Measurements from ENCODE around the gene UVRAG. TPM values are rescaled to one million over a fixed set of nuclear protein-coding genes. Genes with fewer than 3 reads are reported as not detected.
"Not testable (repeated sequence)": the region's sequence is repeated elsewhere in the genome, so short reads cannot be mapped to it uniquely, and the experiment has no call there.

UVRAG gene
- total RNA-seq, 1 donor from 2014 or later, result 14.7 TPM

DNA sequence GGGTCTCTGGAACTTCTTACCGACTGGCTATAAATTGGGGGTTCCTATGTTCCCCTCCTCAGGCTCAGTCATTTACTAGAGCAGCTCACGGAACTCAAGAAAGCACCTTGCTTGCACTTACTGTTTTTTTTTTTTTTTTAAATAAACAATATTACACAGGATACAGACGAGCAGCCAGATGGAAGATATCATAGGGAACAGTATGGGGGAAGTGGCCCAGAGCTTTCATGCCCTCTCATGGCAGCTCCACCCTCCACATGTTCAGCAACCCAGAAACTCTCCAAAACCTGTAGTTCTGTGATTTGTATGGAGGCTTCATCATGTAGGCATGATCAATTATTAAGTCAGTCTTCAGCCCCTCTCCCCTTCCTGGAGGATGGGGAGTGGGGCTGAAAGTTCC lies 7.5 kb downstream of the UVRAG start:
- ATAC-seq (ENCODE audit: poor library complexity) (no peak), DNase-seq (no peak)
- intact Hi-C loops (cut with DNase I), result no loop called here

DNA sequence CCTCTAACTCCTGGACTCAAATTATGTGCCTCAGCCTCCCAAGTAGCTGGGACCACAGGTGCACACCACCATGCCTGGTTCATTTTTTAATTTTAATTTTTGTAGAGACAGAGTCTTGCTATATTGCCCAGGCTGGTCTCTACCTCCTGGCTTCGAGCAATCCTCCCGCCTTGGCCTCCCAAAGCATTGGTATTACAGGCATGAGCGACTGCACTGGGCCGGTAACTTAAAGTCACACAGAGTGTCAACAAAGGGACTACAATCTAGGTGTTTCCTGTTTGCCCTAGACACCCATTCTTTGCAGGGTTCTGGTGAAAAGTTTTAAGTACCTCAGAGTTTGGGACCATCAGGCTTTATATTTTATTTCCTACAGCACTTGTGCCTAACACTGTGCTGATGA lies 8.4 kb downstream of the UVRAG start:
- intact Hi-C loops (cut with DNase I), result no loop called here
- DNase-seq, result no peak
- ATAC-seq (ENCODE audit: poor library complexity), result no peak

DNA sequence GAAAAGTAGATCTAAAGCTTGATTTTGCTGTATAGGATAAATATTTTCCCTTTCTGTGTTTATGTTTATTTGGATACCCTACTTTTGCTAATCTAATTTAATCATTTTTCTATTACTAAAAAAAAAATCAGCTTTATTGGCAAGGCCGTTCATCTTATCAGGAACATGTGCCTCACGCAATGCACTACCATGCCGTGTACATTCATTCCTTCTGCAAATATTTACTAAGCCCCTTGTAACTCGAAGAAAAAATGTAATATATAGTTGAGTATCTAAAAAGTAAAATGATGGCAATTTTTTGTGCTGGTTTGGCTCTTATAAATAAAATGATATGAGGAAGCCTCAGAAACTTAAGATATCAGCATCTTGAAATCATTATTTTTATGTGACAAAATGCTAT lies 8.9 kb downstream of the UVRAG start:
- no peak for ATAC-seq (ENCODE audit: poor library complexity)
- DNase-seq, result no peak
- intact Hi-C loops (cut with DNase I), result no loop called here

DNA sequence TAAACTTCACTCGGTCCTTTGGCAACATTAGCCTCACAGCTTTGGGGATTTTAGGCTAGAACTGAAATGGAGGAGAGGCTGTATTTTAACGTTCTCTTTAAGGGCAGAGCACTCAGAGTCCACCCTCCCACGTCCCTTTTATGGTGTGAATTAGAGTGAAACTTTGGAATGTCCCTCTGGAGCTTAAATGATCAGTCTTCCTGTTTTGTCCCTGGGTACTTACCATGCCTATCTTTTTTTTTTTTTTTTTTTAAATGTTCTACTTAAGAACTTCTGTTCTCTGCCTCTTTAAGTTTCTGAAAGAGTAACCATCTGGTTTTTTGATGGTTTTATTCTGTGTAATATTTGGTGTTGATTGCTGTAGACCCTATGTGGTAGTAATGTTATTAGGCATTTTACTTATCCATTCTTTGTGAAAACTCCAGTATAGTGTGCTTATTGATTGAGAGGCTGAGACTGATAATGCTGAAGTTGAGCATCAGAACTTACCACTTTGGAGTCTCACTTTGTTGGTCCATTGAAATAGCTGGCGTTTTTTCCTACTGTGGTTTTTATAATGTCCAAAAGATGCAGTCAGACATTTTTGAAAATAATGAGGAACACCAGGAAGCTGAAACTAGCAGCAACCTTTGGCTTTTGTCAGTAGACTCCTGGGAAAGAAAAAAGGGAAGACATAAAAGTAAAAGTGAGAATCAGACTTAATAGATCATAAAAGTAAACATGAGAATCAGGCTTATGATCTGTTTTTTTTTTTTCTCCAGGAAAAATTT lies 11.6 kb downstream of the UVRAG start:
- intact Hi-C loops (cut with DNase I), result no loop called here
- DNase-seq (no peak), ATAC-seq (ENCODE audit: poor library complexity) (peak; percentile 87)

DNA sequence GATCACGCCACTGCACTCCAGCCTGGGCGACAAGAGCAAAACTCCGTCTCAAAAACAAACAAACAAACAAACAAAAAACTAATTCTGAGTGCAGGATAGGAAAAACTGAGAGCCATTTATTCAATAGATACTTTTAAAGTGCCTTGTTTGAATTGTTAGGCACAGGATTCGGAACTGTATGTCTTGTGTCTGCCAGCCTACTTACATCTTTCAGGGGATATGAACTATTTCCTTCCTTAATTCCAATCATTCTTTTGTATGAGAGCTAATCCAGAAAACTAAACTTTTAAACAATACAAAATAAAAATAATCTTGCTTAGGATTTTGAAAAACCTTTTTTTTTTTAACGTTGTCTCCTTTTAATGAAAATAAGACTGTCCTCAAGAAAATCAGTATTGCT lies 12.6 kb downstream of the UVRAG start:
- ATAC-seq (ENCODE audit: poor library complexity) (no peak), DNase-seq (no peak)
- intact Hi-C loops (cut with DNase I), result no loop called here

DNA sequence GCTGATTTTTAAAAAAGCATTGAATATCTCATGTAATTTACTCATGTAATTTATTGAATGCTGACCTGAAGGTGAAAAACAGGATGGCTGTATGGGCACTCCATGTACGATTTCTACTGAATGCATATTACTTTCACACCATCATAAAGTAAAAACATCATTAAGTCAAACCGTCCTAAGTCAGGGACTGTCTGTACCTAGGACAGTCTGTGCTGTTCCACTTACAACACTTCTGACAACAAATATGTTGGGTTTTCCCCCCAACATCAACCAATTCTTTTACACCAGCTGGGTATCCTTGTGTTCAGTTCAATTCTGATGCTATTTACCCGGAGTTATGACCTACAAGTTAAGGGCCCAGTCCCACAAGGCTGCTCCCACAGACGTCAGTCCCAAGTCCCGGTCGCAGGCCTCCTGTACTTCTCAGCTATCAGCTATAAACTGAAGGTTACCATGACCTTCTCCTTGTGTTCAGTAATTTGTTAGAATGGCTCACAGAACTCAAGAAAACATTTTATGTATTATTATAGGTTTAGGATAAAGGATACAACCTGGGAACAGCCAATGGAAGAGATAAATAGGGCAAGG lies 17.0 kb downstream of the UVRAG start:
- DNase-seq (no peak), ATAC-seq (ENCODE audit: poor library complexity) (no peak)
- intact Hi-C loops (cut with DNase I), result no loop called here

DNA sequence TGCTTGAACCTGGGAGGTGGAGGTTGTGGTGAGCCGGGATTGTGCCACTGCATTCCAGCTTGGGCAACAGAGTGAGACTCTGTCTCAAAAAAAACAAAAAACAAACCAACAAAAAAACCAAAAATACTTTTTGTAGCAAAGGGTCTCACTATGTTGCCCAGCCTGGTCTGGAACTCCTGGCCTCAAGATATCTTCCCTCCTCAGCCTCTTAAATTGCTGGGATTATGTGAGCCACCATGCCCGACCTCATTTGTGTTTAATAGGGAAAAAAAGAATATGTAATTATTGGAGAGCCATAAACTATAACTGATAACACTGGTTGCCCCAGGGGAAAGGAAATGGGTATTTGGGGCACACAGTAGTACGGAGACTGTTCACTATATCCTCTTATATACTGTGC lies 19.7 kb downstream of the UVRAG start:
- intact Hi-C loops (cut with DNase I), result no loop called here
- DNase-seq, result no peak
- ATAC-seq (ENCODE audit: poor library complexity), result no peak

DNA sequence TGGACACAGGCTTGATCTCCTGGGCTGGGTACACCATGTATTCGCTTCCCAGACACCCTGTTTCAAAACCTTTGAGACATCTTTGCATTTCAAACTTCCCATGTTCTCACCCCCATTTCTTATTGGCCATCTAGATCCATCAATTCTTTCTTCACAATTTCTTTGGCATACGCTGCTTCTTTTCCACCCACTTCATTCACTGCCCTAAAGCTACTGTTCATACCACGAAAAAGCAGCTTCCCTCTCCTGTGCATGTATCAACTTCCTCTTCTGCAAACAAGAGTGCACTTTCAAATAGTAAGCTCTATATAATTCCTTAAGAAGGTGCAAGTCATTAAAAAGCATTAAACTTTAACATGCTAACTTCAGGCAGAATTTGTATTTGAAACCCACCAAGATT lies 21.4 kb downstream of the UVRAG start:
- peak; percentile 34 for ATAC-seq (ENCODE audit: poor library complexity)
- no peak for DNase-seq
- intact Hi-C loops (cut with DNase I), result no loop called here

DNA sequence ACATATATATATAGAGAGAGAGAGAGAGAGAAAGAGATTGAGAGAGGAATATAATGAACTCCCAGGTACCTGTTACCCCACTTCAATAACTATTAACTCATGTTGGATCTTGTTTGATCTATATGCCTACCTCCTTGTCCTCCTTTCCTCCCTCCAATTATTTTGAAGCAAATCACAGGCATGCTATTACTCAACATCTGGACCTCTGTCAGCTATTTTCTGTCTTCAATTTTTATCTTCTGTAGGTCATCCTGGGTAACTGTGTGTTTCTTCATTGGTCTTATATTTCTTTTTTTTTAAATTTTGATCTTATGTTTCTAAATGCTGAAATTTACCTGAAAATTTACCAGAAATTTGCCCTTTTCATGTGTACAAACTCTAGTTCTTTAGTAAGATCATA lies 24.8 kb downstream of the UVRAG start:
- ATAC-seq (ENCODE audit: poor library complexity) (peak; percentile 54), DNase-seq (no peak)
- intact Hi-C loops (cut with DNase I), result no loop called here

DNA sequence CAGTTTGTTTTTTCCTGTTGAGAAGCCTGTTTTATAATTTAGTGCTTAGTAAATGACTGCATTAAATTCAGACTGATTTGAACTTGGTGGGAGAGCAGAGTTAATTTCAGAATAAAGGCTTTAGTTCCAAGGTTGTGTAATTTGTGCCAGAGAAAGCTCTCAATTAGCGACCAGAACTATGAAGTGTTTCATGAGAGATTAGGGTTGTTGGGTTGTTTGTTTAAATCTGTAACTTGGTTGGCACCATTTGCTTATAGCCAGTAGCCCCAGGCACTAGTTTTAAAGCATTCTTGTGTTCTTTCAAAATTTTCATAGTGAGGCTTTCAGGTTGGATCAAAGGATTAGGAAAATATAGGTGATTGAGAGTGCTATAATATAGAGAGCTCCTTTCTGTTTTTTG lies 25.5 kb downstream of the UVRAG start:
- no peak for DNase-seq
- no peak for ATAC-seq (ENCODE audit: poor library complexity)

DNA sequence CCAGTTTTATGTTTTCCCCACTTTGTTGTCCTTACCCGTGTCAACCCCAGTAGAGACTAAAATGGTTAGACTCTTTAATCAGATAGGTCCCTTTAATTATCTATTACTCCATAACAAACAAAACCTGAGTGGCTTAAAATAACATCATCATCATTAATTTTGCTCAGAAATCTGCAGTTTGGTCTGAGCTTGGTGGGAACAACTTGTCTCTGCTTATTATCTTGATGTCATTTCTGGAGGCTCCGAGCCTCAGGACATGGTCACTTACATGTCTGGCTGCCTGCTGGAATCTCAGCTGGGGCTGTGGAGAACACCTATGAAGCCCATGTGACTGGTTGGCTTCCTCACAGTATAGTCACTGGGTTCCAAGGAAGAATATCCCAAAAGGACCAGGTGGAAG lies 26.7 kb downstream of the UVRAG start:
- ATAC-seq (ENCODE audit: poor library complexity) (no peak), DNase-seq (no peak)
- intact Hi-C loops (cut with DNase I), result no loop called here

More for the DNA sequence above, 25.5 kb downstream of the UVRAG start:
- intact Hi-C loops (cut with DNase I), result no loop called here

DNA sequence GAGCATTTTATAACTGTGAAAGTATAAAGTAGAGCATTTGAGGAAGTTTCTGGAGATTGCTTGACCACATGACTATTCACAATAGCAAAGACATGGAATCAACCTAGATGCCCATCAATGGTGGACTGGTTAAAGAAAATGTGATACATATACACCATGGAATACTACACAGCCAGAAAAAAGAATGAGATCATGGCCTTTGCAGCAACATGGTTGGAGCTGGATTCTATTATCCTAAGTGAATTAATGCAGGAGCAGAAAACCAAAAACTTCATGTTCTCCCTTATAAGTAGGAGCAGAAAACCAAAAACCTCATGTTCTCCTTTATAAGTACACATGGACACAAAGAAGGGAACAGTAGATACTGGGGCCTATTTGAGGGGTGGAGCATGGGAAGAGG lies 30.3 kb downstream of the UVRAG start:
- DNase-seq, result no peak
- ATAC-seq (ENCODE audit: poor library complexity), result no peak
- intact Hi-C loops (cut with DNase I), result no loop called here

DNA sequence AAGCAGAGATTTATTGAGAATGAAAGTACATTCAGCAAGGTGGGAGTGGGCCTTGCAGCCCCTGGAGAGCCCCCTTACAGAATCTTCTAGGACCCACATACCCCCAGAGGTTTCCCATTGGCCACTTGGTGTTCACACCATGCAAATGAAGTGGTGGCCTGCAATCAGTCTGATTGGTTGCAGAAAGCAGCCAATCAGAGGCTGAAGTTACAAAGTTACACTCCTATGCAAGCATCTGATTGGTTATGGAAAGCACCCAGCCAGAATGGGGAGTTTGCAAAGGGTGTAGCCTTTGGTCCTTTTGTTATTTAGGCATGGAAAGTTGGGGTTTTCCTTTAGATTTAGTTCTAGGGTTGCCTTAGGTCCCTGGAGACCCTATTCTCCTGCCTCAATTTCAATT lies 34.9 kb downstream of the UVRAG start:
- intact Hi-C loops (cut with DNase I), result no loop called here
- ATAC-seq (ENCODE audit: poor library complexity) (no peak), DNase-seq (no peak)

DNA sequence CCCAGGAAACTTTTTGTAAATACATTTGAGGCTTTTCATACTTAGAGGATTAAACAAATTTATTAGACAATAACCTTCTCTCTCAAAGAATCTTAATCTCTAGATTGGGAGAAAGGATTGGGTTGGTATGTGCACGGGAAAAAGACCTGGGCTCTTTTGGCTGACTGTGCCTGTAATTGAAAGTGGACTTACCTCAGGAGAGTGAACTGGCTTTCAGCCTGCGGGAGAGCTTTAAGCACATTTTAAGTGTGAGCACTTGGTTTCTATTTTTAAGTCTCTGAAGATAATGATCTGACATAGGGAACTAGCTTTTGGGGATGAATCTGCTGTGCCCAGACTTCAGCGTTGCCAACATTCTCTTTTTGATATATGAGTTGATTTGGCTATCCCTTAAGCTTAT lies 35.8 kb downstream of the UVRAG start:
- ATAC-seq (ENCODE audit: poor library complexity) (peak; percentile 76), DNase-seq (no peak)
- intact Hi-C loops (cut with DNase I), result no loop called here

DNA sequence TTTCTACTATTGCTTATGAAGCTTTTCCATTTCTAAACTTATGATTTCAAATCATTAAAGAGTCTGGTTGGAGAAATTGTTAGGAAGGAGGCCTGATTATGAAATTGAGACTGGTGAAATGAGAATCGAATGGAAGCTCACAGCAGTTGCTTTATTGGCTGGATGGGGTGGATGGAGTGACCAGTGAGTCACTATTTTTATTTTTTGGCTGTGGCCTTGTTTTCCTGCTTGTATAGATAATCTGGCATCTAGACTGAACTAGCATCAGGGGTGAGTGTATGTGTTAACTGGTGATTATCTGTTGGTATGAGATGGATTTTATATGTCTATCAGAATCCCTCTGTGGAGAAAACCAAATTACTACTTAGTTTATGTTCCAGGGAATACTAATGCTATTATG lies 36.2 kb downstream of the UVRAG start:
- peak; percentile 78 for ATAC-seq (ENCODE audit: poor library complexity)
- intact Hi-C loops (cut with DNase I), result no loop called here
- no peak for DNase-seq

DNA sequence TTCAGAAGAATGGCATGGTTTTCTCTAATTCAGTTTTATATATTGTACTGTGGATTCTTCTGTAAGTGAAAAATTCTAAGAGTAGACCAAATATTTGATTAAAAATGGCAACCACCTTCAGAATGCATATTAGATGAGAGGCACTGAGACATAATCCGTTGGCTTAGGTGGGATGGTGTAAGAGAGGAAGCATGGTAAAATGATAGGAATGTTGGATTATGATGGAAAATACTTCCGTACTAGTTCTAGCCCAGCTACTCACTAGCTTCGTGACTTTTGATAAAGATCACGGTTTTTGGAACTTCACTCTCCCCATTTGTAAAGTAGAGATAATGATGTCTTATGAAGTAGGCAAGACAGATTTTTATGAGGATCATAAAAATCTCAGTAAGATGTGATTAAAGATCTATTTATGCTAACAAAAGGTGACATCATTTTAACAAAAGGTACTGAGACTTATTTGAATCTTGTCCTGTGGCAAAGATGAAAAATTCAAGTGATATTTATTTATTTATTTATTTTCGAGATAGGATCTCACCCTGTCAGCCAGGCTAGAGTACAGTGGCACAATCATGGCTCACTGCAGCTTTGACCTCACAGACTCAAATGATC lies 37.5 kb downstream of the UVRAG start:
- intact Hi-C loops (cut with DNase I), result no loop called here
- no peak for ATAC-seq (ENCODE audit: poor library complexity)
- no peak for DNase-seq

DNA sequence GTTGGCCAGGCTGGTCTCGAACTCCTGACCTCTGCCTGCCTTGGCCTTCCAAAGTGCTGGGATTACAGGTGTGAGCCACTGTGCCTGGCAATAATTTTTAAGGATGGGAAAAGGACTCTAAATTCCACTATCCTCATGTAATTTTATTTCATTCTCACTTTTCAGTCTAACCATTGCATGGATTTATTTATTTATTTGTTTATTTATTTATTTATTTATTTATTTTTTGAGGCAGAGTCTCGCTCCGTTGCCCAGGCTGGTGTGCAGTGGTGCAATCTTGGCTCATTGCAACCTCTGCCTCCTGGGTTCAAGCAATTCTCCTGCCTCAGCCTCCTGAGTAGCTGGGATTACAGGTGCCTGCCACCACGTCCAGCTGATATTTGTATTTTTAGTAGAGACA lies 38.6 kb downstream of the UVRAG start:
- DNase-seq; ATAC-seq (ENCODE audit: poor library complexity); intact Hi-C loops (cut with DNase I): not testable (repeated sequence)

DNA sequence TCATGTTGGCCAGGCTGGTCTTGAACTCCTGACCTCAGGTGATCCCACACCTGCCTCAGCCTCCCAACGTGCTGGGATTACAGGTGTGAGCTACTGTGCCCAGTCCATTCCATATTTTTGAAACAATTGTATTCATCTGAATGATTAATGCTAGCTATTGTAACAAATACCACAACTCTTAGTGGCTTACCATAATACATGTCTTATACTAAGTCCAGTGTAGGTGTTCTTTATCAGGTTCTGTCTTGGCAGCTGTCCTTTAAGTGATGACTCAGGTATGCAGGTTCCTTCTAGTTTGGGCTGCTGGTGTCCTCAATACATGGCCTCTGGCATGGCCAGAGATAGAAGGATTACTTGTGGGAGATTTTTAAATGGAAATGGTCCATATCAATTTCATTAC lies 39.0 kb downstream of the UVRAG start:
- intact Hi-C loops (cut with DNase I), result no loop called here
- ATAC-seq (ENCODE audit: poor library complexity) (no peak), DNase-seq (no peak)

DNA sequence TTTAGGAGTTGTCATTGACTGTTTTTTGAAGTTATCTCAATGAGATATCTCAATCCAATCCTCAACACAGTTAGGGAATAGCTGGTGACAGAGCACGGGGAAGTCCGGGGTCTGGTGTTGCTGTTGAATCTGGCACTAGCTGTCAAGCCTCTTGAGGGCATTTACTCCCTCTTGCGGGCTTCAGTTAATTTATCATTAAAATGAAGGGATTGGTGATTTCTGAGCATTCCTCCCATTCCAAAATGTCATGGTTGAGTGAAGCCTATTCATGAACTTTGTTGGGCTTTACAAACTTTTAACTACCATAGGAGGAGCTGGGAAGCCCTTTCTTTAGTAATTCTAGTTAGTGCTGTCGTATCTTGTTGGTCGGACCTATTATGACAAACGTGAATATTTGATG lies 40.2 kb downstream of the UVRAG start:
- intact Hi-C loops (cut with DNase I), result no loop called here
- ATAC-seq (ENCODE audit: poor library complexity), result no peak
- no peak for DNase-seq

DNA sequence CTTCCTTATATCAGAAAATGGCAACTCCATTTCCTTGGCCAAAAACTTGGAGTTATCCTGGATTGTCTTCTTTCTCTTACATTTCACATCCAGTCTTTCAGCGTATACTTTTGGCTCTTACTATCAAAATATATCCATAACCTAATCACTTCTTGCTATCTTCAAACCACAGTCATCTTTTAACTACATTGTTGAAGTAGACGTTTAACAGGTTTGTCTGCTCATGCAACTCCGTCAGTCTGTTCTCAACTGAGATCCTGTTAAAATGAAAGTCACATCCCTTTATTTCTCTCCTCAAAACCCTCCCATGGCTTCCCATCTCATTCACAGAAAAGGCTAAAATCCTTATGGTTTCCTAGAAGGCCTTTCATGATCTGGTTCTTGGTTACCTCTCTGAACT lies 41.9 kb downstream of the UVRAG start:
- ATAC-seq (ENCODE audit: poor library complexity) (no peak), DNase-seq (no peak)
- intact Hi-C loops (cut with DNase I), result no loop called here
